NCI-H2196 treated with DMSO at 0.1 percent for 48 hours (cell line): ENCODE data around the gene B9D2.

Source experiments
- DNase-seq: peaks from one replicate; lab custom pipeline; 2025; ENCODE audit not compliant: unreplicated experiment; lab: John Stamatoyannopoulos, UW

Gene B9D2

GRCh38 chr19:41310033-41310831 lies 53.7 kb downstream of the B9D2 start, which contains the start of gene CCDC97:
CCDC97 (plus strand) TSS chr19:41310172; CDS start chr19:41310311, 139 bp downstream.
- DNase-seq: peak; percentile 68

- no peak for DNase-seq
Observed at GRCh38 chr19:41309180-41310032, 54.5 kb downstream of the B9D2 start.

DNA sequence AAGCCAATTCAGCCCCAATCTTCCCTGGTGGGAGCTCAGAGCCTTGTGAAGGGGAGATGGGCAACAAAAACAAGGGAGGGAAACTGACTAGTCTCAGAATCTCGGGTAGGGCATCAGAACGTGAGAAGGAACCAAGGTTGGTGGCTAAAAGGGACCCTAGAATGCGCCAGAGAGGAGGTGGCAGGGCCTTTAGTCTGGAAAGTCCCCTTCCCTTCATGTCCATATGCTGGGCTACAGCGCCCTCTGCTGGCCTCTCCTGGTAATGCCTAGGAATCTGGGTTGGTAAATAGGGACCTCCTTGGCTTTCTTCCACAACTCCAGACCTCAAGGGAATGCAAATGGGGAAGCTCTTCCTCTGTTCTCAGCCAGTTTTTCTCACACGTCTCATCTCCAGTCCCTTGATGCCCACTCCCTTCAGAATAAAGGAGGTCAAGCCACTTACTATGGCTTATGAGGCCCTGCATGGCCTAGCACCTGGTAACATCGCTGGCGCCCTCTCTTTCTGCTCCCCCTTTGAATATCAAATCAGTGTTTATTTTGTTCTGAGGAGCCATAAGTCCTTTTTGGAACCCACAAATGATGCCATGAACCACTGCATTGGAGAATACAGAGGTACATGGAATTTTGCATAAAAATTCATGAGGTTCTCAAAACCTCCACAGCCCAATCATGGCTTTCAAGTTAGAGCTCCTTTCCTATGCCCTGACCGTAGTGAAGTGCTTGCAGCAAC lies 55.3 kb downstream of the B9D2 start:
- DNase-seq: peak; percentile 73

- DNase-seq: no peak
Observed at GRCh38 chr19:41307954-41308449, 55.9 kb downstream of the B9D2 start.

DNA sequence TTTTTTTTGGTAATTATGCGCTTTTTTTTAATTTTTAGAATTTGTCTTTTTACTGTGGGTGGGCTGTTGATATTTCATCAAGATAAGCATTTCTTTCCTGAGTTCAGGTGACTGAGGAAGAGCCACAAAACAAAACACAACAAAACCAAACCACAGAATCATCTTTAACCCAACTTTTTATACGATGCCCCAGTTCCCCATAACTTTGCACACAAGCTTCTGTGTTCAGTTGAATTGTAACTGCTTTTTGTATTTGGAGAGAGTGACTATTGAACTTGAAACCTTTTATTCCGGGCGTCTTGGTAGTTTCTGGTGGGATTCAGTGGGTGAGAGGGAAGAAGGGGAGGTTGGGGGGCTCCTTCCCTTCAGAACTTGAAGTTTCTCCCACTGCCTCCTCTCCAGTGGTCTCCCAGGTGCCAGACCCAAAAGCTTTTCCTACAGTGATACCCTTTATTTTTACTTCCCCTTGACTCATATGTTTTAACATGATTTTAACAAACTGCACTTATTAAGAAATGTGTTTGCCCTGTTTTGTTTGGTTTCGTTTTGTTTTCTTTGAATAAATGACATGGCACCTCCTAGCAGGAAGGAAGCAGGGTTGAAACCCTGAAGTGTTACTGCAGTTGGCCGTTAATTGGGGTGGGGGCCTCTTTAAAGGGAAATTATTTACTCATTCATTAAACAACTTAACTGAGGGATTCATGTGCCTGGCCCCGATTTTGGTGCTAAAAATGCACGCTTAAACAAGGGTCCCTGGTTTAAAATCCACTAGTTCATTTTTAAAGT lies 56.7 kb downstream of the B9D2 start:
- no peak for DNase-seq

GRCh38 chr19:41305927-41306793 lies 57.8 kb downstream of the B9D2 start:
- no peak for DNase-seq

DNA sequence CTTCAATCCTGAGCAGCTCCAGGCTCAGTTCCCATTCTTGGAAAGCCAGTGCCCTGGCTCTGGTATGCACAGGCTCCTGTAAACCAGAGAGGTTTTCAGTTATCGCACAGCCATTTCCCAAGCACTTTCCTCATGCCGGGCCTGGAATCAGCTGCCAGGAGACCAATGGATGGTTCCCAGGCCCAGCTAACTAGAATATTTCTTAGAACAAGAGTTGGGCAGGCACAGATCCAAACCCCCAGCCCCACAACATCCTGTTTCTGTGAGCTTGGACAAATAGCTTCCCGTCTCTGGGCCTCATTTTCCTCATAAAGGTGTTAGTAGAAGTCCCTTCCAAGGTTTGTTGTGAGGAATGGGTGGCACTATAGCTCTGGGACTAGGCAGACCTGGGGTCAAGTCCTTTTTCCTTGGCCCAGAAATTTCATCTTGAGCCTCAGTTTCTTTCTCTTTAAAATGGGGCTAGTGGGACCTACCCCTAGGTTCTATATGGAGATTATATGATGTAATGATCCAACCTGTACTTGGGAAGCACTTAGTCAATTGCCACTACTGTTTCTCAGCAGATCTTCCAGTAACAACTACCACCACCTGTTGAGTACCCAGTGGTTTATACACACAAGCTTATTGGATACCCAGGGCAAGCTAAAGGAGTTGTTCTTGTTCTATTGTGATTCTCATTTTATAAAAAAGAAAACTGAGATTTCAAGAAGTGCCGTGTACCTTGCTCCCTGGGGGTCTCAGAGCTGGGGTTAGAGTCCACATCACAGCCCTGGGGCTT lies 59.1 kb downstream of the B9D2 start:
- no peak for DNase-seq
